Inflammatory macrophage treated with lipopolysaccharide for 4 hours (primary cell): ENCODE results near the gene PGAP3.
"Not testable (repeated sequence)": the region's sequence is repeated elsewhere in the genome, so short reads cannot be mapped to it uniquely, and the experiment has no call there.

Source experiments
- DNase-seq: peaks from one replicate; pipeline ENCODE4 v3.0.0-alpha.2; 2020

Gene PGAP3

GRCh38 chr17:39687546-39688474 is at the start of gene PGAP3:
Gene PGAP3 (minus strand): TSS chr17:39688057. CDS start chr17:39688014, 43 bp downstream.
- DNase-seq: peak; percentile 88

- DNase-seq: no peak
Observed at GRCh38 chr17:39737206-39737759, 49.4 kb upstream of the PGAP3 start.

GRCh38 chr17:39736319-39737165 is 48.7 kb upstream of the PGAP3 start:
- DNase-seq: no peak

GRCh38 chr17:39735882-39736281 is 48.0 kb upstream of the PGAP3 start:
- DNase-seq: no peak

- DNase-seq: no peak
Observed at GRCh38 chr17:39732586-39732985, 44.7 kb upstream of the PGAP3 start.

GRCh38 chr17:39730095-39730921 is 42.5 kb upstream of the PGAP3 start, which contains the start of gene MIEN1:
Gene MIEN1 (minus strand): TSS chr17:39730532. CDS start chr17:39730495, 37 bp downstream.
- peak; percentile 86 for DNase-seq

- no peak for DNase-seq
Observed at GRCh38 chr17:39729280-39729851, 41.5 kb upstream of the PGAP3 start.

GRCh38 chr17:39727556-39727955 is 39.7 kb upstream of the PGAP3 start:
- no peak for DNase-seq

GRCh38 chr17:39726617-39727016 is 38.8 kb upstream of the PGAP3 start:
- DNase-seq: no peak

- not testable (repeated sequence) for DNase-seq
Observed at GRCh38 chr17:39725923-39726322, 38.1 kb upstream of the PGAP3 start.

GRCh38 chr17:39724731-39725130 is 36.9 kb upstream of the PGAP3 start:
- DNase-seq: no peak

GRCh38 chr17:39722965-39723848 is 35.4 kb upstream of the PGAP3 start:
- DNase-seq: no peak

- no peak for DNase-seq
Observed at GRCh38 chr17:39722104-39722503, 34.2 kb upstream of the PGAP3 start.

- no peak for DNase-seq
Observed at GRCh38 chr17:39719563-39720355, 31.9 kb upstream of the PGAP3 start.

- no peak for DNase-seq
Observed at GRCh38 chr17:39717660-39718059, 29.8 kb upstream of the PGAP3 start.

- no peak for DNase-seq
Observed at GRCh38 chr17:39716879-39717536, 29.2 kb upstream of the PGAP3 start.

- no peak for DNase-seq
Observed at GRCh38 chr17:39716073-39716818, 28.4 kb upstream of the PGAP3 start.

GRCh38 chr17:39715375-39716072 is 27.7 kb upstream of the PGAP3 start:
- no peak for DNase-seq
